PC-3 (cell line): ENCODE results near the gene SLC24A3. TPM values are rescaled to one million over a fixed set of nuclear protein-coding genes. Genes with fewer than 3 reads are reported as not detected.

Experiments used
- ATAC-seq: fragments of 200-7000 bp; cut with Tn5 transposase; 2 replicates; pipeline ENCODE4 v1.9.1; 2020; ENCODE audit warnings: mild to moderate bottlenecking, moderate library complexity
- BruUV-seq: library from RNA; stranded (reverse); fragments of 400-500 nt; replicated peaks from 2 replicates; lab custom pipeline; 2021; lab: Mats Ljungman, UMichigan
- CTCF ChIA-PET: fragments of 300-600 bp; sonication (Branson Sonifier 250); formaldehyde crosslinking; loops from one replicate; lab custom pipeline; 2022; ENCODE audit warnings: antibody characterized with exemption; lab: Charles Lee
- POLR2A ChIA-PET: fragments of 300-600 bp; sonication (Branson Sonifier 250); formaldehyde crosslinking; loops from one replicate; lab custom pipeline; 2022; ENCODE audit warnings: antibody characterized with exemption; ENCODE audit not compliant: unreplicated experiment; lab: Charles Lee
- DNase-seq: peaks from one replicate; pipeline ENCODE4 v3.0.0-alpha.2; 2015
- H2AFZ ChIP-seq: fragments of 300-600 bp; sonication (generic); 2 replicates; pipeline ENCODE4 v1.6.0; 2016; ENCODE audit warnings: antibody characterized with exemption, low read length
- H3F3A ChIP-seq: fragments of 300-600 bp; sonication (generic); one replicate; pipeline ENCODE4 v1.6.0; 2017; ENCODE audit warnings: antibody characterized with exemption, low read length, control low read depth, mild to moderate bottlenecking; ENCODE audit not compliant: unreplicated experiment
- H3K27ac ChIP-seq: fragments of 300-600 bp; sonication (generic); 2 replicates; pipeline ENCODE4 v1.5.1; 2016; ENCODE audit warnings: mild to moderate bottlenecking, low read length
- H3K27me3 ChIP-seq: fragments of 300-600 bp; sonication (generic); 2 replicates; pipeline ENCODE4 v1.6.1; 2016; ENCODE audit warnings: low read length, mixed read lengths
- H3K36me3 ChIP-seq: fragments of 300-600 bp; sonication (generic); 2 replicates; pipeline ENCODE4 v1.6.1; 2016; ENCODE audit warnings: low read depth, mixed run types, low read length, mixed read lengths
- H3K4me1 ChIP-seq: fragments of 300-600 bp; sonication (generic); 2 replicates; pipeline ENCODE4 v1.5.1; 2016; ENCODE audit warnings: low read length; ENCODE audit not compliant: insufficient read depth
- H3K4me2 ChIP-seq: fragments of 300-600 bp; sonication (generic); 2 replicates; pipeline ENCODE4 v1.6.0; 2016; ENCODE audit warnings: low read length
- H3K4me3 ChIP-seq: fragments of 300-600 bp; sonication (generic); 2 replicates; pipeline ENCODE4 v1.5.1; 2016; ENCODE audit warnings: mild to moderate bottlenecking, low read length, mixed read lengths
- H3K79me2 ChIP-seq: fragments of 300-600 bp; sonication (generic); 2 replicates; pipeline ENCODE4 v1.6.1; 2017; ENCODE audit warnings: low read length, mixed read lengths
- H3K9ac ChIP-seq: fragments of 300-600 bp; sonication (generic); 2 replicates; pipeline ENCODE4 v1.6.0; 2016; ENCODE audit warnings: mild to moderate bottlenecking, low read length
- H3K9me2 ChIP-seq: fragments of 300-600 bp; sonication (generic); replicated peaks from 2 replicates; pipeline ENCODE4 v1.6.1; 2016; ENCODE audit warnings: mixed run types, low read length, mixed read lengths
- H3K9me3 ChIP-seq: fragments of 300-600 bp; sonication (generic); 2 replicates; pipeline ENCODE4 v1.6.1; 2016; ENCODE audit warnings: low read length, mixed read lengths
- H4K20me1 ChIP-seq: fragments of 300-600 bp; sonication (generic); 2 replicates; pipeline ENCODE4 v1.6.1; 2016; ENCODE audit warnings: low read length, mixed read lengths
- CTCF ChIP-seq: fragments of 300-600 bp; sonication (generic); conservative IDR thresholded peaks from 2 replicates; pipeline ENCODE4 v1.5.1; 2017; ENCODE audit warnings: antibody characterized with exemption, low read depth, mild to moderate bottlenecking, low read length
- EZH2 ChIP-seq: fragments of 300-600 bp; sonication (generic); IDR thresholded peaks from one replicate; pipeline ENCODE4 v1.6.1; 2017; ENCODE audit warnings: antibody characterized with exemption, mild to moderate bottlenecking, low read length; ENCODE audit not compliant: unreplicated experiment
- EZH2phosphoT487 ChIP-seq: fragments of 300-600 bp; sonication (generic); IDR thresholded peaks from 2 replicates; pipeline ENCODE4 v1.6.1; 2018; ENCODE audit warnings: mild to moderate bottlenecking, antibody characterized with exemption, low read length, borderline replicate concordance
- intact Hi-C: fragments of 100-400 bp; cut with micrococcal nuclease; formaldehyde crosslinking; loops from 2 replicates; pipeline ENCODE4 v1.9.0; 2023
- total RNA-seq: library from RNA; depleted of rRNA; stranded (reverse); fragments of >200 nt; gene quantifications from 2 replicates; pipeline ENCODE4 v1.2.3, GENCODE V29; 2014

Gene SLC24A3
- total RNA-seq, 1 experiment from 2014 or later: 0.11 TPM

DNA sequence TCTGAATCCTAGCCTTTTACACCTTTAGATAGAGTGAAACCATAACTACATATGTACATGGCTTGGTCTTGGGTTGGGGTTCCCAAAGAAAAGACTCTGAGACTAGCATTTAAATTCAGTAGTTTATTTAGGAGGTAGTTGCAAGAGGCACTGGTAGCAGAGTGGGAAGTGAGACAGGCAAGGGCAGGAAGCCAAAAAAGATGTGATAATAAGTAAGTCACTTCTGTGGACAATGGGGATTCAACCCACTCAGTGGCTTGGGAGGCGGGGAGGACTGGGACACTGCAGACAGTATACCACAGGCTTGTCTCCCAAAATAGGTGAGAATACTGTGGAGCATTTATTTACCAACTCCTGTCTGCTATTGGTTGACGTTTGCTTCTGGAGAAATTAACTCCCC lies 131.9 kb downstream of the SLC24A3 start:
- ChIA-PET CTCF (no interaction called here), POLR2A (no interaction called here)
- no peak overlapping the region for H3K27ac ChIP-seq
- no peaks in the 10 kb centered on the region for H3F3A ChIP-seq
- no peaks in the 10 kb centered on the region for H3K4me1 ChIP-seq
- no peaks in the 10 kb centered on the region for H3K9me3 ChIP-seq
- BruUV-seq: no TSS peak
- H3K27me3 ChIP-seq: peaks cover 59% of the 10 kb centered on the region
- H3K9ac ChIP-seq: no peak overlapping the region
- H2AFZ ChIP-seq: no peak overlapping the region
- no peaks in the 10 kb centered on the region for H4K20me1 ChIP-seq
- TF ChIP-seq CTCF: no peak
- no peak for TF ChIP-seq EZH2phosphoT487
- no peak for TF ChIP-seq EZH2
- no peaks in the 10 kb centered on the region for H3K9me2 ChIP-seq
- intact Hi-C loops: no loop called here
- no peak for DNase-seq
- H3K4me2 ChIP-seq: no peak overlapping the region
- no peak overlapping the region for H3K4me3 ChIP-seq
- no peaks in the 10 kb centered on the region for H3K36me3 ChIP-seq
- no peak for ATAC-seq
- H3K79me2 ChIP-seq: no peaks in the 10 kb centered on the region

DNA sequence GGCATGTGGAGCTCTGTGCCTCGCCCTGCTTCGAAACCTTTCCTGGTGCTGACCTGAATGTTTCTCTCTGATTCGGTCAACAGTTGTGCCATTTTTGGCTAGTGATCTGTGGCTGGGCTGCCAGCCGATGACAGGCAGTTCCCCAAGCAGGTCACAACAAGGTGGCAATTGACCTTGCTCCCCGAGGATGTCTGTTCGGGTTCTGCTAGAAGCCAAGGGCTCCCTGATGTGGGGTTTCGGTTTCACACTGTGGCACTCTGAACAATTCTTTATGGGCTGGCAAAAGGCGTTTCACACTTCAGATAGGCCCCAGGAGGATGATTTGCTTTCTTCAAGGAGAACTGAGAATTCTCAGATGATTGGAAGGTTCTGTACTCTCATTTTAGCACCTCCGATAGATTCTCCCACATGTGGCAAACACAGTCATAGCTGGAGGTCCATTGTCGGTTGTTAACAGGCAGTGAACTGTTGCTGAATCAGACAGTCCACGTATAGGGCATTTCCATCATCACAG lies 135.6 kb downstream of the SLC24A3 start:
- H3K4me2 ChIP-seq: no peak overlapping the region
- H3K9me3 ChIP-seq: no peaks in the 10 kb centered on the region
- no peaks in the 10 kb centered on the region for H3K4me1 ChIP-seq
- intact Hi-C loops: no loop called here
- H3K36me3 ChIP-seq: no peaks in the 10 kb centered on the region
- H3F3A ChIP-seq: no peaks in the 10 kb centered on the region
- no peak overlapping the region for H3K27ac ChIP-seq
- no peak overlapping the region for H2AFZ ChIP-seq
- H3K9me2 ChIP-seq: no peaks in the 10 kb centered on the region
- no TSS peak for BruUV-seq
- TF ChIP-seq EZH2 (no peak), CTCF (no peak), EZH2phosphoT487 (no peak)
- CTCF ChIA-PET: no interaction called here
- POLR2A ChIA-PET: no interaction called here
- H3K9ac ChIP-seq: no peak overlapping the region
- no peaks in the 10 kb centered on the region for H3K79me2 ChIP-seq
- peaks cover 40% of the 10 kb centered on the region for H3K27me3 ChIP-seq
- DNase-seq: no peak
- no peaks in the 10 kb centered on the region for H4K20me1 ChIP-seq
- H3K4me3 ChIP-seq: no peak overlapping the region
- no peak for ATAC-seq

DNA sequence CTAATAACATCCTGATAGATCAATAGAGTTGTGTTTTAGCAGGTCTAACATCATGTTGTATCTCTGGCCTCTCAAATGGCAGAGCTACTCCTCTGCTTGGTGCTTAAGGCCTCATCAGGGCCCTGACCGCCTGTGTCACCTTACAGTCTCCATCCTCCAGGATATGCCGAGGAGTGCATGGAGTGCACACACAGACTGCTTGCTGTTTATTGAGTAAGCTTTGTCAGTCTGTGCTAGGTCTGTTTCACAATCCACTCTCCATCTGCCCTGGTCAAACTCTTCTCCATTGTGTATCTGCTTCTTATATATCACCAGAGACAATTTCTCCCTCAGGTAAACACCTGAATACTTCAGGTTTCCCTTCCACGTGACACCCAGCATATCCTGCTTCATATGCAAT lies 136.1 kb downstream of the SLC24A3 start:
- Histone ChIP-seq H3K79me2 (no peaks in the 10 kb centered on the region), H3K9me3 (no peaks in the 10 kb centered on the region), H3K4me3 (no peak overlapping the region), H3K27ac (no peak overlapping the region), H3K4me1 (no peaks in the 10 kb centered on the region), H3F3A (no peaks in the 10 kb centered on the region), H2AFZ (no peak overlapping the region), H3K9me2 (no peaks in the 10 kb centered on the region), H3K27me3 (peaks cover 34% of the 10 kb centered on the region), H3K9ac (no peak overlapping the region), H3K4me2 (no peak overlapping the region), H3K36me3 (no peaks in the 10 kb centered on the region), H4K20me1 (no peaks in the 10 kb centered on the region)
- POLR2A ChIA-PET: no interaction called here
- TF ChIP-seq EZH2: no peak
- no peak for TF ChIP-seq EZH2phosphoT487
- TF ChIP-seq CTCF: no peak
- CTCF ChIA-PET: no interaction called here
- DNase-seq (no peak), ATAC-seq (no peak)
- no TSS peak for BruUV-seq
- intact Hi-C loops: no loop called here
